Neural cell (in vitro differentiated cells): ENCODE measurements around the gene CTDP1.

Experiments
- EP300 ChIP-seq: fragments of 450-650 bp; conservative IDR thresholded peaks from 2 replicates; pipeline ENCODE4 v1.6.1; 2014; ENCODE audit warnings: antibody characterized with exemption, mild to moderate bottlenecking, moderate library complexity; ENCODE audit not compliant: poor library complexity, severe bottlenecking
- EZH2 ChIP-seq: fragments of 200-600, 300-800 bp; shearing (Covaris generic), sonication (generic); IDR thresholded peaks from 2 replicates; pipeline ENCODE4 v1.6.1; 2014; ENCODE audit warnings: antibody characterized with exemption, low read length, borderline replicate concordance, mild to moderate bottlenecking; ENCODE audit not compliant: insufficient read depth, poor library complexity, severe bottlenecking
- POLR2AphosphoS5 ChIP-seq: IDR thresholded peaks from 2 replicates; pipeline ENCODE4 v1.6.1; 2012
- TAF1 ChIP-seq: IDR thresholded peaks from 2 replicates; pipeline ENCODE4 v1.6.1; 2012; ENCODE audit warnings: low read depth
- TF ChIP-seq, protein P1 (sequence below): fragments of 450-650 bp; IDR thresholded peaks from 2 replicates; pipeline ENCODE4 v1.5.1; 2014; ENCODE audit warnings: antibody characterized with exemption, mild to moderate bottlenecking, moderate library complexity; ENCODE audit not compliant: poor library complexity, severe bottlenecking
- TF ChIP-seq, protein P2 (sequence below): IDR thresholded peaks from 2 replicates; pipeline ENCODE4 v1.6.1; 2012; ENCODE audit warnings: borderline replicate concordance

- TF ChIP-seq EZH2 (no peak), EP300 (no peak), TAF1 (no peak), POLR2AphosphoS5 (no peak)
- TF ChIP-seq, protein P1, sequence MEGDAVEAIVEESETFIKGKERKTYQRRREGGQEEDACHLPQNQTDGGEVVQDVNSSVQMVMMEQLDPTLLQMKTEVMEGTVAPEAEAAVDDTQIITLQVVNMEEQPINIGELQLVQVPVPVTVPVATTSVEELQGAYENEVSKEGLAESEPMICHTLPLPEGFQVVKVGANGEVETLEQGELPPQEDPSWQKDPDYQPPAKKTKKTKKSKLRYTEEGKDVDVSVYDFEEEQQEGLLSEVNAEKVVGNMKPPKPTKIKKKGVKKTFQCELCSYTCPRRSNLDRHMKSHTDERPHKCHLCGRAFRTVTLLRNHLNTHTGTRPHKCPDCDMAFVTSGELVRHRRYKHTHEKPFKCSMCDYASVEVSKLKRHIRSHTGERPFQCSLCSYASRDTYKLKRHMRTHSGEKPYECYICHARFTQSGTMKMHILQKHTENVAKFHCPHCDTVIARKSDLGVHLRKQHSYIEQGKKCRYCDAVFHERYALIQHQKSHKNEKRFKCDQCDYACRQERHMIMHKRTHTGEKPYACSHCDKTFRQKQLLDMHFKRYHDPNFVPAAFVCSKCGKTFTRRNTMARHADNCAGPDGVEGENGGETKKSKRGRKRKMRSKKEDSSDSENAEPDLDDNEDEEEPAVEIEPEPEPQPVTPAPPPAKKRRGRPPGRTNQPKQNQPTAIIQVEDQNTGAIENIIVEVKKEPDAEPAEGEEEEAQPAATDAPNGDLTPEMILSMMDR: no peak
- TF ChIP-seq, protein P2, sequence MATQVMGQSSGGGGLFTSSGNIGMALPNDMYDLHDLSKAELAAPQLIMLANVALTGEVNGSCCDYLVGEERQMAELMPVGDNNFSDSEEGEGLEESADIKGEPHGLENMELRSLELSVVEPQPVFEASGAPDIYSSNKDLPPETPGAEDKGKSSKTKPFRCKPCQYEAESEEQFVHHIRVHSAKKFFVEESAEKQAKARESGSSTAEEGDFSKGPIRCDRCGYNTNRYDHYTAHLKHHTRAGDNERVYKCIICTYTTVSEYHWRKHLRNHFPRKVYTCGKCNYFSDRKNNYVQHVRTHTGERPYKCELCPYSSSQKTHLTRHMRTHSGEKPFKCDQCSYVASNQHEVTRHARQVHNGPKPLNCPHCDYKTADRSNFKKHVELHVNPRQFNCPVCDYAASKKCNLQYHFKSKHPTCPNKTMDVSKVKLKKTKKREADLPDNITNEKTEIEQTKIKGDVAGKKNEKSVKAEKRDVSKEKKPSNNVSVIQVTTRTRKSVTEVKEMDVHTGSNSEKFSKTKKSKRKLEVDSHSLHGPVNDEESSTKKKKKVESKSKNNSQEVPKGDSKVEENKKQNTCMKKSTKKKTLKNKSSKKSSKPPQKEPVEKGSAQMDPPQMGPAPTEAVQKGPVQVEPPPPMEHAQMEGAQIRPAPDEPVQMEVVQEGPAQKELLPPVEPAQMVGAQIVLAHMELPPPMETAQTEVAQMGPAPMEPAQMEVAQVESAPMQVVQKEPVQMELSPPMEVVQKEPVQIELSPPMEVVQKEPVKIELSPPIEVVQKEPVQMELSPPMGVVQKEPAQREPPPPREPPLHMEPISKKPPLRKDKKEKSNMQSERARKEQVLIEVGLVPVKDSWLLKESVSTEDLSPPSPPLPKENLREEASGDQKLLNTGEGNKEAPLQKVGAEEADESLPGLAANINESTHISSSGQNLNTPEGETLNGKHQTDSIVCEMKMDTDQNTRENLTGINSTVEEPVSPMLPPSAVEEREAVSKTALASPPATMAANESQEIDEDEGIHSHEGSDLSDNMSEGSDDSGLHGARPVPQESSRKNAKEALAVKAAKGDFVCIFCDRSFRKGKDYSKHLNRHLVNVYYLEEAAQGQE: no peak
Measured at GRCh38 chr18:79789091-79789891, 109.7 kb downstream of the CTDP1 start.
